ENCODE measurements around the gene SEMA5B.

The SEMA5B gene

DNA sequence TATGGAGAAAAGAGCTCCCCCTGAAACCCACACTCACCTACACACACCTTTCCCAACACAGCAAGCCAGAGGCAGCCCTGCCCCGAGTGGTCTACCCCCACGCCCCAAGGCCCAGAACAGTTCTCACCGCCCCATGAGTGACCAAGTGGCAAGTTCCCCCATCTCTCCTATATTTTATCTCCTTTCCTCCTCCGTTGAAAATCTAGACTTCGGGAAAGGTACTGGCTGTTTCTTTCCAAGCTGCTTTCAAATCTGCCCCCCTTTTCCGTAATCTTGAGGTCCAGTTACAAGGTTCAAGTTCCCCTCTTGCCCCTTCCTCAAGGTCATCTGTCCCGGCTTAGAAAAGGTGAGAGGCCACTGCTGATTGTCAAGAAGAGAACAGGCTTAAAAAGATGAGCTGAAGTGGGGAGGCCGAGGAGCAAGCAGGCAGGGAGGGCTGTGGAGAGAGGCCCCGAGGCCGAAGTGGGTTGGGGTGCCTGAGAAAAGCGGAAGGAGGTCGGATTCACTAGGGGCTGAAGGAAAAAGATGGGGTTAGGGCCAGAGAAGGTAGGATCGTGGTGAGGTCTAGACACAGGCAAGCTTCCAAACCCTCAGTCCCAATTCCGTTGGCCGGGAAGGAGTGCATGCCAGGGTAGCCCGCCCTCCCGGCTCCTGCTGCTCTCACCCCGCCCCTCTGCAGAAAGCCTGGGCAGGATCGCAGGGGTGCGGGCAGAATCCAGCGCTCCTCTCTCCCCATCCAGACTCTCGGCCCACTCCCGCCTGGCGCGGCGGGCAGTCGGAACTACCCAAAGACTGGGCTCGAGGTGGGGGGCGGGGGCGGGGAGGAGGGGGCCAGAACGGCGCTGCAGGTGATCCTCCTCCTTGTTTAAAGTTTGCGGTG, 1.7 kb downstream of the SEMA5B start:
- no peak for DNase-seq

- DNase-seq = no peak
Measured at GRCh38 chr3:123024056-123024455, 3.5 kb downstream of the SEMA5B start.

DNA sequence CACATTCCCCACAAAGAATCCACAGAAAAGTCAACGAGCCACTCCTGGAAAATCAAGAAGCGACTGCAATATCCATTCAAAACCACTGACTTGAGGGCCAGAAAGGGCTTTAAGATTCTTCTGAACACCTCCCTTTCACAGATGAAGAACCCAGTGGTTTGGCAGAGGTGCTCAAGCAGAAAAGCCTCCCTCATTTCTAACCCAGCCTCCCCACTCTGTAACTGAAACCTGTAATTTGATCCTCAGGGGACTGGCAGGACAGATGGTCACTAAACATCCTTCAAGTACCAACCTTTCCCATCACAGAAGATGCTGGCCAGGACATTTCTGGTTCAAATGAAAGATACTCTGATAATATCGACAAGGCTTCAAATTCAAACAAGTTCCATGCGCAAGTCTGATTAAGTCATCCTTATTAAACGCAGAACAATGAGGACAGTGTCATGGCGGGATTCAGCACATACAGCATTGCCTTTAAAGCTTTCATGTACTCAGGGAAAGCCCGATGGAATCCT, 5.5 kb downstream of the SEMA5B start:
- DNase-seq = no peak

DNA sequence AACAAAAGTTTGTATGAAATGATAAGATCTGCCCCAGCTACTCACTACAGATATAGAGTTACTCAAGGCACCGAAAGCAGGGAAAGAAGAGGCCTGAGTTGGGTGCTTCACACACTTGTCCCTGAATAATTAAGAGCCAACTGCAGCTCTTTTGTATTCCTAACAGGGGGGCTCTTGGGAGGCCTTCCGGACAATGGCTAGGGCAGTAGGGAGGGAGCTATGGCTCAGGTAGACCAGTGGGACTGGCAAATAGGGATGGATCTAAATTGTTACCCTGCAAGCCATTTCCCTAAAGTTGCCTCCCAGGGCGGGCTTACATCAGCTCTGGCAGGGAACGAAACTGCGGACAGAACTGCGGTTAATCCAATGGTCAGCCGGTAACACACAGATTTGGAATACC, 6.2 kb downstream of the SEMA5B start:
- no peak for DNase-seq

- DNase-seq = no peak
Measured at GRCh38 chr3:123020709-123021108, 6.9 kb downstream of the SEMA5B start.

GRCh38 chr3:123019591-123019990, 8.0 kb downstream of the SEMA5B start:
- DNase-seq = no peak

GRCh38 chr3:123019161-123019560, 8.4 kb downstream of the SEMA5B start:
- DNase-seq = no peak

DNA sequence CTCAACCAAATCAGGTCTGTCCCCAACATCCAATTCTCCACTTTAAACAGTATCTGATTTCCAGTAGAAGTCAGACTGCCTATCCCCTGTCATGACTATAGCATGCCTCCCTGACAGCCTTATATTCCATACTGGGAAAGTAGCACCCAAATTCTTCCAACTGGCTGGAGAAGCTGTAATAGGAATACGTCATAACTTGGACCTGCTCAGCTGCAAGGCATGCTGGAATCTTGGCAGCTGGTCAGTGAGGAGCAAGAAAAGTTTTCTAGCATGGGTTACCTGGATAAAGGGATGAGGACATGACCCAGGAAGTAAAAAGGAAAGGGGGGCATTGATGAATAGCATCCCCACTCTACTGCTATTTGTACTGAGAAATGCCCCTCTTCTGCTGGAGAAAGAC, 8.9 kb downstream of the SEMA5B start:
- DNase-seq = no peak

- DNase-seq = no peak
Measured at GRCh38 chr3:123015596-123015995, 12.0 kb downstream of the SEMA5B start.

DNA sequence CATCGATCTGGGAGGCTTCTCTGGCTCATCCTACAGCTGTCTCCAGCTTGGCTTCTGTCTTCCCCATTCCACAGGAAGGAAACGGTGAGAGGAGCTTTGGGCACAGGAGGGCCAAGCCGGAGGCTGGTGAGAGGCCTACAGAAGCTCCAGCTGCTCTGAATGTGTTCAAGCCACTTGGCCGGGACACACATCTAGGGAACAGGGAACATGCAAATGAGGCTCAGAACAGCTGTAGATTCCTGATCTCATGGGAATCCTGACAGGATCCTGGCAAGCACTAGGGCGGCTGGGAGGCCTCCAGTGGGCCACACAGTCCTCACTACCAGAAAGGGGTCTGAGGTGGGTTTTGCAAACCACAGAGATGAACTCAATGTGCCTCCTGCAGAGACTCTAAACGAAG, 13.7 kb downstream of the SEMA5B start:
- no peak for DNase-seq

DNA sequence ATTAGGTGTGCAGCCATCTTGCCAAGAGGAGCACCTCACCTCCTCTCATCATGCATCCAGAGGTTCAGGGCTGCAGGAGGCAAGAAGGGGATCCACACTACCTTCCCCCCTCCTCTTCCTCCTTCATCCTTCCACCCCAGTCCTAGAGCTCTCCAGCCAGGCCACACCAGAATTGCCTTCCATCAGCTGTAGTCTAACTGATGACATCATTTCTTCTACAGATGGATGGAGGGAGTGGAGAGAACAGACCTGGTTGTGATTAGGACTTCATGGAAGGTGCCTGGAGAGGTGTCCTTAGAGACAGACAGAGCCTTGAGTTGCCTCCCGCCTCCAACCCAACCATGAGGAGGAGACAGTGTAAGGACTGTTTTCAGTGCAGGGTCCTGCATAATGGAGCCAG, 14.9 kb downstream of the SEMA5B start:
- DNase-seq = no peak

DNA sequence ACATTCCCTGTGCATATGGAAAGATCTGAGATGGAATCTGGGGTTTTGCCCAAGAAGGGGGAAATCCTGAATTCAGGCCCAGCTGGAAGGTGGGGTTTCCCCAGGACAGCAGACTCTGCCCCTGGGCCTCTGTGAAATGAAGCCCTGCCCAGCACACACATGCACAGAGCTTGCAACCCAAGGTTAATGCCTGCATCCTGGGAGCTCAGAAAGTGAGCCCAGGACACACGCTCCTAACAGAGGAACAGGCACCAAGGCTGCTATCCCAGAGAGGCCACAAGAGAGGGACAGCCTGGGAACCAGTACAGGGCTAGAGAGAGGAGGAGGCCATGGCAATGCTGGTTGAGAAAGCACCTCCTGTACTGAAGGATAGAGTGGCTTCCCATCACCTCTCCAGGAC, 16.1 kb downstream of the SEMA5B start:
- no peak for DNase-seq

DNA sequence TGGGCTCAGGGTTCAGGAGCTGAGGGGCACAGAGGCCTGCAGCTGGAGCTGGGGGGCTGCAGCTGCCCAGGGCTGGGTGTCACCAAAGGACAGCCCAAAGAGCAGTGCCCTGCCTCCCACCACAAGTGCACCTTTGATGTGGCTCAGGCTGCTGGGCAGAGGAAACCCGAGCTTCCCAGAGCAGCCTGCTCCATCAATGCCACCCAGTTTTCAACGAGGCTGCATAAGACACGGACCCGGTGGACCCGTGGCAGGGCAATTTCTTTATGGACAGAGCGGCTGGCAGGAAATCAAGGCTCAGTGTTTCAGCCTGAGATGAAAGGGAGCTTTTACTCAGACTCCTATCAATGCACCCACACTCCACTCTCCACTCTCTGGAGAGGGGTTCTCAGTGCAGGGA, 18.7 kb downstream of the SEMA5B start:
- DNase-seq = no peak

DNA sequence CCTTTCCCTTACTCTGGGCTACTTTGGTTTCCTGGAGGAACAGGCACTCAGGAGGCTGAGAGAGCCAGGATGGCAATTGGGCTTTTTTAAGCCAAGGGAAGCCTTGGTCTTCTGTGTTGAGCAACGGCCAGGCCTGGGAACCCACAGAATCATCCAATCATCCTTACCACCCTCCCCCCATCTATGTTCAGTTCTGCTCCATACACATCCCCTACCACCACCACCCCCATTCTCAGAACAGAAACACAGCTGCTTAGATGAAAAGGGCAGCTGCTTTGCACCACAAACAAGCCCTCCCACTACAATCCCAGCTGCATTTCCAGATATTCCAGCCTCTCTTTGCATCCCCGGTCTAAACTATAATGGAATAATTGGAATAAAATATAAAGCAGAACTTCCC, 21.0 kb downstream of the SEMA5B start:
- no peak for DNase-seq

GRCh38 chr3:123005291-123005690, 22.3 kb downstream of the SEMA5B start:
- DNase-seq = no peak

DNA sequence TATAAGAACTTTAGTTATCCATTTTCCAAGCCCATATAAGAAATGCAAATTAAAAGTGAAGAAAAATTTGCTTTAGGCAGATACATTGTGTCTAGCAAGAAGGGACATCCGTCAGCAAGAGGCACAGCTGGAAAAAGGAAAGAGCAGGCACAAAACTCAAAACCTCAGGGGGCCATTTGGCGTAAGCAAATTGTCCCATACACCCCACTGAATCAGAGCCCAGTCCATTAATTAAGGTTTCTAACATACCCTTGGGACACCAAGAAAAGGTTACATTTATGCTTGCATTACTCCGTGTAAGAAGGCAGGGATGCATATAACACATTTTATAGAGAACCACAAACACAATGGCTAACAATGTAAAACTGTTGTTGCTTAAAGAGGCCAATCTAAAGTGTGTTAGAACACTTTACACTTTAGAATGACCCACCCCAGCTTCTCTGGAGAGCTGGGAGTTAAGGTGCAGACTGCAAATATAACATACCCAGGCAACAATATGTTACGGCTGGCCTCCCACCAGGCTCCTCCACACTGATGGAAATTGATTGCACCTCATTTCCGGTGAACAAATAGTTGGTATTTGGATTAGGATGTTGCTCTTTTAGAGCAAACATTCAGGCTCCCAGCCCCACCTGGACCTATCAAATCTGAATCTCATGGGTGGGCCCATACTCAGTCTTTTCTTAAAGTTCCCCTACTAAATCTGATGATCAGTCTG, 23.2 kb downstream of the SEMA5B start:
- DNase-seq = no peak

DNA sequence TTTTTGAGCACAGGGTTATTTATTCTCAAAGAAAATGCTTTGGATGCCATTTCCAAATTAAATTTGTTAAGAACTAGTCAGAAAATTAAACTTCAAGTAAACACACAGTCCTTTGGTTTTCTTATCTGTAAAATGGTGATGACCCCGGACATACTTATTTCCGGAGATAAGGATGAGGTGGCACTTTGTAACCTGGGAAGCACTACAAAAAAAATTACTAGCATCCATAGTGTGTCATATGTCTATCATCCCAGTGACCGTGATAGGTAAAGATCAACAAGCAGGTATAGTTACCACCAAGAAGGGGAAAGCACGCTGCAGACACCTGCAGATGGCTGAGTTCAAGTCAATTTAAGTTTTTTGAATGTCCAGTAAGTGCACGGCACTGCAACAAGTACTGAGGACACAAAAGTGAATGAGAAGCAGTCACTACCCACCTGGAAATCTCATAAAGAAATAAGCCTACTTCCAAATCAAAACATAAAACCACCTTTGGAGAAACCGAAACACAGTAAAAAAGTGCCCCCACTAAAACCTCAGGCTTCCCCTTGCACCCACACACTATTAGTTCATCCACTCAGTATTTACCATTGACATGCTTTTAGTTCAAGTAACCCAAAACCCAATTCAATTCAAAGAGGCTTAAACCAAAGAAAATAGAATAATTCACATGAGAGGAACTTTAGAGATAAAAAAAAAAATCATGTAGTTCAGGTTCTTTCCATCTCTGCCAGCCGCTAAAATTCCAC, 24.6 kb downstream of the SEMA5B start:
- DNase-seq = no peak

GRCh38 chr3:123002100-123002748, 25.3 kb downstream of the SEMA5B start:
- DNase-seq = no peak

GRCh38 chr3:122998856-122999255, 28.7 kb downstream of the SEMA5B start:
- no peak for DNase-seq

- no peak for DNase-seq
Measured at GRCh38 chr3:122998206-122998605, 29.4 kb downstream of the SEMA5B start.

DNA sequence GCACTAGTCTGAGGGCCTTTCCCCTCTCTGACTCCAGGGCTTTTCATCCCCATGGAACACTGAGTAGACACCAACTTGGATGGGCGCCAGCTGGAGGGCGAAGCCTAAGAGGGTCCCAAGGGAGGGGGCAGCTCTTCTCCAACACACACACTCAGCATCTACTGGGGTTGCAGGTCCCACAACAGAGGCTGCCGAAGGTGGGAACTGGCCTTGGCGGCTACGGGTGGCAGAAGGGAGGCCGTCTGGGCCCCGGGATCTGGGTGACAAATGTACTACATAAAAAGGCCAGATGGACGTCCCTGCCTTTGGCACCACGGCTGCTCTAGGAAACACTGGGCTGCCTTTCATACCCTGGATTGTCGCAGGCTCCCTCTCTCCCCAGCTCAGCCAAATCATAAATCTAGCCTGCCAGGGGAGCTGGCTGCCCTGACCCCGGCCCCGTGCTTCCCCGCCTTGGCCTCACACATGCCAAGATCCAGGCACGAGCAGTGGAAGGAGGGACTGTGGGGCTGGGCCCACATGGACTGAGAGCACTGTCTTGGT, 31.5 kb downstream of the SEMA5B start:
- DNase-seq = no peak

DNA sequence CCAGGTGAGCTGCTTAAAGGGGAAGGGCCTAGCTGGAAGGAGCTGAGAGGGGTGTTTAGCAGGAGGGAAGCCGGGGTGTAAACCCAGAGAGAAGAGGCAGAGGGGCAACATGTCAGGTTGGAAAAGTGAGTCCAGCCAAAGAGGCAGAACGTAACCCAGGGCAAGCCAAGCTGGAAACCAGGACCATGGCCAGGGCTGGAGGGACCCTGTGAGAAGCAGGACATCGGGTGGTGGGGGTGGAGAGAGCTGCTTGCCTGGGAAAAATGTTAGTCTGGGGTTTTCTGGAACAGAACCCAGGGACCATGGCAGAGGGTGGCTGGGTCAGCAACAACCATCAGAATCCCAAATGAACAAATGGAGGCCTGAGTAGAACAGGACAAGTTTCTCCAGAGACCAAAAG, 32.6 kb downstream of the SEMA5B start:
- no peak for DNase-seq

Measured in cortex of kidney (tissue), 1 donor.